HL-60/S4 (cell line): ENCODE measurements around the gene GUSB.
"Not testable (repeated sequence)": the region's sequence is repeated elsewhere in the genome, so short reads cannot be mapped to it uniquely, and the experiment has no call there.

Source experiments
- in situ Hi-C: fragments of 300-500 bp; cut with MboI; formaldehyde crosslinking; loops from 2 replicates; pipeline ENCODE4 v1.14.3; 2022; ENCODE audit warnings: low sequenced_read_pairs

GUSB gene

GRCh38 chr7:65975814-65976445, 6.1 kb downstream of the GUSB start:
- in situ Hi-C loops: no loop called here

GRCh38 chr7:65974876-65975275, 7.1 kb downstream of the GUSB start:
- in situ Hi-C loops: no loop called here

- in situ Hi-C loops: no loop called here
Measured at GRCh38 chr7:65974191-65974801, 7.7 kb downstream of the GUSB start.

GRCh38 chr7:65972976-65973375, 9.0 kb downstream of the GUSB start:
- in situ Hi-C loops: no loop called here

GRCh38 chr7:65971021-65971420, 11.0 kb downstream of the GUSB start:
- in situ Hi-C loops: no loop called here

- in situ Hi-C loops: no loop called here
Measured at GRCh38 chr7:65968256-65969185, 13.5 kb downstream of the GUSB start.

DNA sequence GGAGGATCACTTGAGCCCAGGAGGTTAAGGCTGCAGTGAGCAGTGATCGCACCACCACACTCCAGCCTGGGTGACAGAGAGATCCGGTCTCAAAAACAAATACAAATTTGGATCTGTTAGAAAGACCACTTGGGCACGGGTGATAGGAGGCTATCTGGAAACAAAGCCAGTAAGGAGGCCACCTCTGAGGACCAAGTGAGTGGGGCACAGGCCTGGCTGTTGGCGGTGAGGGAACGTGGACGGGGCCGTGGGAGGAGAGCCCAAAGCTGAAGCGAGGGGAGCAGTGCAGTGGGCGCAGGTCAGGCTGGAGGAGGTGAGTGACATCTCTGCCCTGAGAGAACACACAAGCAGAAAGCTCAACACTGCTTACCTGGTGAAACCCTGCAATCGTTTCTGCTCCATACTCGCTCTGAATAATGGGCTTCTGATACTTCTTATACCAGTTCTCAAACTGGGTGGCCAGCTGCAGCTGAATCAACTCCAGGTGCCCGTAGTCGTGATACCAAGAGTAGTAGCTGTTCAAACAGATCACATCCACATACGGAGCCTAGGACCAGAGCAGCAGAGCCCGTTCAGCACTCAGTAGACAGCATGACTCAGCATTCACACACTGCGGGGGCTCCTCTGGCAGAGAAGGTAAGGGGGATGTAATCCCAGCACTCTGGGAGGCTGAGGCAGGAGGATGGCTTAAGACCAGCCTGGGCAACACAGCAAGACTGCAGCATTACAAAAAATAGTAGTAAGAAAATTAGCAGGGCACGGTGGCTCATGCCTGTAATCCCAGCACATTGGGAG, 14.5 kb downstream of the GUSB start:
- in situ Hi-C loops: no loop called here

GRCh38 chr7:65966146-65966545, 15.9 kb downstream of the GUSB start:
- in situ Hi-C loops: no loop called here

GRCh38 chr7:65964671-65965070, 17.3 kb downstream of the GUSB start:
- in situ Hi-C loops: not testable (repeated sequence)

DNA sequence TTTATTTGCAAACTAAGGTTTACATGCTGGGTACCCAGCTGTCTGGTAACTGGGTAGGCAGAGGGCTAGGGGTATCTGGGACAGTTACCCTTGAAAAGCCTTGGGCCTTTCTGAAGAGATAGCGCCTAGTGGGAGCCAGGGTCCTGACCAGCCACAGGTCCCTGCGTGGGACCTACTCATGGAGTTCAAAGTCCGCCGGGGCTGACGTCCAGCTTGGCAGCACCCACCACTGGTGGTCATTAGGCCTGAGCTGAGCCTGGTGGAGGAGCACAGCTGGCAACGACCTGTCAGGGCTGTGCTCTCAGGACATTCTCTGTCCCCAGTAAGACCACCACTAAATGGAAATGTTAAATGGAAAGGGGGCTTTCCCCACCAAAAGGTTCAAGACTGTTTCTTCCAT, 20.0 kb downstream of the GUSB start:
- in situ Hi-C loops: no loop called here

DNA sequence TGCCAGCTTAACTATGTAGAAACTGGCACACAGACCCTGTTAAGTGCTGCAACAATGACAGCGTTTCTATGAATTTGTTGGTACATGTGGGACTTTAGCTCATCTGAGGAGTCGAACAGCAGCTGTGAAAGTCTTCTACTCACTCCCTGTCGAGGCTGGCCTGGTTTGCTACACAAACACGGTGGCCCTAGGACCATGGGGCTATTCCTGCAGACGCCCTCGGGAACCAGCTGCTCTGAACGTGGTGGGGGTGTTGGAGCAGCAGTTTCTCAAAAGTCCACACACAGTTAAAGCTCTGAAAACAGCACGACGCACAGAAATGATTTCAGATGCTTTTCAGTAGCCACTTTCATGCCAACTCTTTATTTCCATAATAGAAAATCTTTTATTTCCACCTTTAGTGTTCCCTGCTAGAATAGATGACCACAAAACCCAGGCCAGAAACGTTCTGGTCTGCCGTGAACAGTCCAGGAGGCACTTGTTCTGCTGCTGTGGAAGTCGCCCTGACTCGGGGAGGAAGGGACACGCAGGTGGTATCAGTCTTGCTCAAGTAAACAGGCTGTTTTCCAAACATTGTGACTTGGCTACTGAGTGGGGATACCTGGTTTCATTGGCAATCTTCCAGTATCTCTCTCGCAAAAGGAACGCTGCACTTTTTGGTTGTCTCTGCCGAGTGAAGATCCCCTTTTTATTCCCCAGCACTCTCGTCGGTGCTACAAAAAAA, 21.5 kb downstream of the GUSB start:
- in situ Hi-C loops: no loop called here

DNA sequence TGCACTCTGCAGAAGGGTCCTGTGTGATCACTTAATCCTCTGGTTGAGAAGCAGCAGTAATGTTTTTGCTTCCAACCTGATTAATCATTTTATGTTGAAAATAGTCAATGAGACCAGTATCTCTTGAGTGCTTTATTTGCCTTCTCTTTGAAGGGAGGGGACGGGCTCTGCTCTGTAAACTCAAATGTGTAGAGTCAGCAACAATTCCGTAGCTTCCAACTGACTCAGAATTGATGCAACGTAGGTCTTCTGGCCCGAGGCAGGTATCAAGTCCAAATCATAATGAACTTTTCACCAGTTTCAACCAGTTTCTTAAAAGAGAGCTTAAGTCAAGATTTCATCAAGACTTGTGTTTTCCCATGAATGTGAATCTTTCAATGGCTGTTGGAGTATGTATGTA, 26.3 kb downstream of the GUSB start:
- in situ Hi-C loops: no loop called here

- in situ Hi-C loops: no loop called here
Measured at GRCh38 chr7:65953890-65954450, 28.0 kb downstream of the GUSB start.

GRCh38 chr7:65953001-65953720, 28.9 kb downstream of the GUSB start:
- in situ Hi-C loops: no loop called here

- in situ Hi-C loops: no loop called here
Measured at GRCh38 chr7:65951837-65952578, 30.0 kb downstream of the GUSB start.

GRCh38 chr7:65946904-65947303, 35.1 kb downstream of the GUSB start:
- in situ Hi-C loops: no loop called here

- in situ Hi-C loops: not testable (repeated sequence)
Measured at GRCh38 chr7:65945787-65946186, 36.2 kb downstream of the GUSB start.

DNA sequence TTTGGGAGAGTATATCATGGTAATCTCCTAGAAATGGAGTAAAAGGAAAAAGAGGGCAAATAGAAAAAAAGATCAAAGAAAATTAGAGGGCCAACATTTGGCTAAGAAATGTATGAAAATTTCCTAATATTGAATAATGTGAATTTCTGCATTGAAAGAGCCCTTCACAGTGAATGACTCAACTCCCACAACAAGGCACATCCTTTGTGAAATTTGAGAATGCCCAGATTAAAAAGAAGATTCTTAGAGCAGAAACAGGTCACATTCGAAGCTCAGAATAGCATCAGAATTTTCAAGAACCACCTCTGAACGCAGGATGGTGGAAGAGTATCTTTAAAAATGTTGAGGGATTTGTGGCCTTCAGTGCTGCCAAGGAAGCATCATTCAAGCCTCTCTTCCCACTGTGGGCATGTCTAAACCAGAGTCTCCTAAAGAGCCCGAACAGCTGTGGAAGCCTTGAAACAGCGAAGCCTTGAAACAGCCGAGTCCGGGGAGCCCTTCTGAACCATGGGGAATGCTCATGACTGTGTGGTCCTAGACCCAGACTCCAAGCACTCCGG, 43.6 kb downstream of the GUSB start:
- in situ Hi-C loops: no loop called here
